HepG2 (cell line): ENCODE data around the gene JTB. TPM values are rescaled to one million over a fixed set of nuclear protein-coding genes. Genes with fewer than 3 reads are reported as not detected.

Experiments
- ELF1 ChIP-seq: sonication (generic); formaldehyde crosslinking; IDR thresholded peaks from 2 replicates; pipeline ENCODE4 v1.4.0; 2020; ENCODE audit warnings: missing genetic modification reagents
- HES4 ChIP-seq: sonication (generic); formaldehyde crosslinking; IDR thresholded peaks from 2 replicates; pipeline ENCODE4 v1.9.0; 2021; ENCODE audit warnings: mild to moderate bottlenecking, missing genetic modification reagents, borderline replicate concordance
- NAIF1 ChIP-seq: sonication (generic); formaldehyde crosslinking; IDR thresholded peaks from 2 replicates; pipeline ENCODE4 v1.5.0; 2020; ENCODE audit warnings: mild to moderate bottlenecking, missing genetic modification reagents, borderline replicate concordance
- NR2C2 ChIP-seq: sonication (generic); formaldehyde crosslinking; IDR thresholded peaks from 2 replicates; pipeline ENCODE4 v1.4.0; 2020; ENCODE audit warnings: missing genetic modification reagents, mild to moderate bottlenecking, moderate library complexity, borderline replicate concordance
- NR3C1 ChIP-seq: sonication (generic); formaldehyde crosslinking; IDR thresholded peaks from 2 replicates; pipeline ENCODE4 v1.4.0; 2020; ENCODE audit warnings: missing genetic modification reagents
- NRL ChIP-seq: sonication (generic); formaldehyde crosslinking; IDR thresholded peaks from 2 replicates; pipeline ENCODE4 v1.5.0; 2020; ENCODE audit warnings: missing genetic modification reagents, mild to moderate bottlenecking, moderate library complexity, borderline replicate concordance
- PHF20 ChIP-seq: sonication (generic); formaldehyde crosslinking; IDR thresholded peaks from 2 replicates; pipeline ENCODE4 v1.5.0; 2020; ENCODE audit warnings: mild to moderate bottlenecking, missing genetic modification reagents
- ZNF138 ChIP-seq: sonication (generic); formaldehyde crosslinking; IDR thresholded peaks from 2 replicates; pipeline ENCODE4 v1.5.0; 2020; ENCODE audit warnings: mild to moderate bottlenecking, low read depth, missing genetic modification reagents
- ZNF17 ChIP-seq: sonication (generic); formaldehyde crosslinking; IDR thresholded peaks from 2 replicates; pipeline ENCODE4 v1.5.0; 2020; ENCODE audit warnings: mild to moderate bottlenecking, missing genetic modification reagents
- ZNF224 ChIP-seq: sonication (generic); formaldehyde crosslinking; IDR thresholded peaks from 2 replicates; pipeline ENCODE4 v1.5.0; 2020; ENCODE audit warnings: mild to moderate bottlenecking, missing genetic modification reagents
- ZNF614 ChIP-seq: IDR thresholded peaks from 2 replicates; pipeline ENCODE4 v1.6.1; 2018; ENCODE audit warnings: missing biosample characterization, missing genetic modification reagents, inconsistent platforms, borderline replicate concordance
- ZNF619 ChIP-seq: sonication (generic); formaldehyde crosslinking; IDR thresholded peaks from 2 replicates; pipeline ENCODE4 v1.4.0; 2020; ENCODE audit warnings: mild to moderate bottlenecking, missing genetic modification reagents
- ZNF839 ChIP-seq: sonication (generic); formaldehyde crosslinking; IDR thresholded peaks from 2 replicates; pipeline ENCODE4 v1.4.0; 2020; ENCODE audit warnings: missing genetic modification reagents, mild to moderate bottlenecking, borderline replicate concordance
- polyA plus RNA-seq, 8 experiments: library from polyadenylated mRNA; depleted of rRNA in 3 of 8; stranded (reverse) in 7 of 8; unstranded in 1 of 8; fragments of >200 nt; fragmentation: Illumina TruSeq in 4 of 8; extraction: Trizol in 4 of 8; gene quantifications; 2 replicates each; pipeline versions ENCODE4 v1.2.1 to v1.2.3, GENCODE V29; 2011 to 2016; ENCODE audit warnings: low read depth in 4 of 8, missing spikeins in 1 of 8, mixed read lengths in 1 of 8; ENCODE audit not compliant: insufficient read depth in 1 of 8
- total RNA-seq, 5 experiments: library from RNA; depleted of rRNA; stranded (reverse); fragments of >200 nt; fragmentation: Illumina TruSeq; extraction: Trizol; gene quantifications; 2 replicates each; pipeline ENCODE4 v1.2.3, GENCODE V29; 2016; ENCODE audit warnings: low read depth in 1 of 5
- TF ChIP-seq, protein P1 (sequence below): sonication (generic); formaldehyde crosslinking; IDR thresholded peaks from 2 replicates; pipeline ENCODE4; 2020; ENCODE audit warnings: missing genetic modification reagents, mild to moderate bottlenecking, borderline replicate concordance
- TF ChIP-seq, protein P2 (sequence below): sonication (generic); formaldehyde crosslinking; IDR thresholded peaks from 2 replicates; pipeline ENCODE4 v1.9.0; 2021; ENCODE audit warnings: missing genetic modification reagents, borderline replicate concordance
- TF ChIP-seq, protein P3 (sequence below): sonication (generic); formaldehyde crosslinking; IDR thresholded peaks from 2 replicates; pipeline ENCODE4 v1.4.0; 2020; ENCODE audit warnings: missing genetic modification reagents
- TF ChIP-seq, protein P4 (sequence below): sonication (generic); formaldehyde crosslinking; IDR thresholded peaks from 2 replicates; pipeline ENCODE4 v1.5.0; 2020; ENCODE audit warnings: missing genetic modification reagents, mild to moderate bottlenecking, borderline replicate concordance
- TF ChIP-seq, protein P5 (sequence below): fragments of 450-650 bp; IDR thresholded peaks from 2 replicates; pipeline ENCODE4 v1.6.1; 2017; ENCODE audit warnings: mild to moderate bottlenecking

JTB gene
- total and polyA plus RNA-seq, 2 of the 13 experiments (the other 11 are each of a cell fraction or from before 2014, with no cell fraction given) = 96.7 to 99.2 TPM

DNA sequence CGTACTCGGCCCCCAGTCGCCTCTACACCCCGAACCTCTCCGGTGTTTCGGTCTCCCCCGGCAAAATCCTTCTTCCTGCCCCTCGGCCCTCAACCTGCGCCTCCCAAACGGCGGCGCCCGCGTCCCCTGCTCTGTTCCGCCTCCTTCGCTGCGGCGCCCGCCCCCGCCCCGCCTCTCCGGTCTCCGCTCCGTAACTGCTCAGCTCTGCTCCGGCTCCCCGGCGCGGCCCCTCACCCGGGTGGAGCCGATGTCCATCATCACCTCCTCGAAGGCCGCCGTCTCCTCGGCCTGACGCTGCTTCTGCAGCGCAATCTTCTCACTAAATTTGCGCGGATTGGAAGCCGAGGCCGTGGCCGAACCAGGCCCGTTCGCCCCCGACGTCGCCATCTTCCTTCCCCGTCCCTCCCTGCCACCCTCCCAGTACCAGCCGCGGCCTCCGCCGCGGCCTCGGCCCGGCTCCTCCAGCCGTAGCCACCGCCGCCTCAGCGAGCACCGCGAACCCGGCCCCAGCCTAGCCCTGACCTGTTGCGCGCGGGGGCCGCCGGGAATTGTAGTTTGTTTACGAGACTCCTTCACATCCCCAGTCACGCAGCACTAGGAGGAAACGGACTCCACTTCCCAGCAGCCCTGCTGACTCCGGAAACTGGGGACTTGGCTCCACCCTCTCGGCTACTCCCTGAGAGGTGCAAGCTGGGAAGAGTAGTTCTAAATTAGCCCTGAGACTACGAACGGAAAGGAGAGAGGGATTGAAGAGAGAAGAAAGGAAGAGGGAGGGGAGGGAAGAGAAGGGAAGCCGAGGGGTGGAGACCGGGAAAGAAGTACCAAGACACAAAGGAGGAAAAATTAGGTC is 19.1 kb downstream of the JTB start, which contains the start of gene CRTC2 (continued):
- TF ChIP-seq, protein P1, sequence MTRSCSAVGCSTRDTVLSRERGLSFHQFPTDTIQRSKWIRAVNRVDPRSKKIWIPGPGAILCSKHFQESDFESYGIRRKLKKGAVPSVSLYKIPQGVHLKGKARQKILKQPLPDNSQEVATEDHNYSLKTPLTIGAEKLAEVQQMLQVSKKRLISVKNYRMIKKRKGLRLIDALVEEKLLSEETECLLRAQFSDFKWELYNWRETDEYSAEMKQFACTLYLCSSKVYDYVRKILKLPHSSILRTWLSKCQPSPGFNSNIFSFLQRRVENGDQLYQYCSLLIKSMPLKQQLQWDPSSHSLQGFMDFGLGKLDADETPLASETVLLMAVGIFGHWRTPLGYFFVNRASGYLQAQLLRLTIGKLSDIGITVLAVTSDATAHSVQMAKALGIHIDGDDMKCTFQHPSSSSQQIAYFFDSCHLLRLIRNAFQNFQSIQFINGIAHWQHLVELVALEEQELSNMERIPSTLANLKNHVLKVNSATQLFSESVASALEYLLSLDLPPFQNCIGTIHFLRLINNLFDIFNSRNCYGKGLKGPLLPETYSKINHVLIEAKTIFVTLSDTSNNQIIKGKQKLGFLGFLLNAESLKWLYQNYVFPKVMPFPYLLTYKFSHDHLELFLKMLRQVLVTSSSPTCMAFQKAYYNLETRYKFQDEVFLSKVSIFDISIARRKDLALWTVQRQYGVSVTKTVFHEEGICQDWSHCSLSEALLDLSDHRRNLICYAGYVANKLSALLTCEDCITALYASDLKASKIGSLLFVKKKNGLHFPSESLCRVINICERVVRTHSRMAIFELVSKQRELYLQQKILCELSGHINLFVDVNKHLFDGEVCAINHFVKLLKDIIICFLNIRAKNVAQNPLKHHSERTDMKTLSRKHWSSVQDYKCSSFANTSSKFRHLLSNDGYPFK (CRISPR knock-in tag) = no peak
- TF ChIP-seq, protein P2, sequence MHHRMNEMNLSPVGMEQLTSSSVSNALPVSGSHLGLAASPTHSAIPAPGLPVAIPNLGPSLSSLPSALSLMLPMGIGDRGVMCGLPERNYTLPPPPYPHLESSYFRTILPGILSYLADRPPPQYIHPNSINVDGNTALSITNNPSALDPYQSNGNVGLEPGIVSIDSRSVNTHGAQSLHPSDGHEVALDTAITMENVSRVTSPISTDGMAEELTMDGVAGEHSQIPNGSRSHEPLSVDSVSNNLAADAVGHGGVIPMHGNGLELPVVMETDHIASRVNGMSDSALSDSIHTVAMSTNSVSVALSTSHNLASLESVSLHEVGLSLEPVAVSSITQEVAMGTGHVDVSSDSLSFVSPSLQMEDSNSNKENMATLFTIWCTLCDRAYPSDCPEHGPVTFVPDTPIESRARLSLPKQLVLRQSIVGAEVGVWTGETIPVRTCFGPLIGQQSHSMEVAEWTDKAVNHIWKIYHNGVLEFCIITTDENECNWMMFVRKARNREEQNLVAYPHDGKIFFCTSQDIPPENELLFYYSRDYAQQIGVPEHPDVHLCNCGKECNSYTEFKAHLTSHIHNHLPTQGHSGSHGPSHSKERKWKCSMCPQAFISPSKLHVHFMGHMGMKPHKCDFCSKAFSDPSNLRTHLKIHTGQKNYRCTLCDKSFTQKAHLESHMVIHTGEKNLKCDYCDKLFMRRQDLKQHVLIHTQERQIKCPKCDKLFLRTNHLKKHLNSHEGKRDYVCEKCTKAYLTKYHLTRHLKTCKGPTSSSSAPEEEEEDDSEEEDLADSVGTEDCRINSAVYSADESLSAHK (CRISPR knock-in tag) = no peak
- TF ChIP-seq ZNF839 (CRISPR knock-in tag) (no peak), ELF1 (peak; percentile 99), NAIF1 (CRISPR knock-in tag) (no peak), ZNF224 (CRISPR knock-in tag) (no peak), ZNF17 (CRISPR knock-in tag) (no peak), PHF20 (CRISPR knock-in tag) (peak; percentile 57), NR3C1 (CRISPR knock-in tag) (no peak), ZNF619 (no peak; the same call in 1 of the 2 replicates), NRL (peak; percentile 86; the same call in 1 of the 2 replicates), NR2C2 (CRISPR knock-in tag) (peak; percentile 98), HES4 (0 out of 2 replicates have a peak, but pooled peaks have one; percentile 72), ZNF614 (CRISPR knock-in tag) (0 out of 2 replicates have a peak, but pooled peaks have one; percentile 31), ZNF138 (CRISPR knock-in tag) (no peak)
- TF ChIP-seq, protein P3, sequence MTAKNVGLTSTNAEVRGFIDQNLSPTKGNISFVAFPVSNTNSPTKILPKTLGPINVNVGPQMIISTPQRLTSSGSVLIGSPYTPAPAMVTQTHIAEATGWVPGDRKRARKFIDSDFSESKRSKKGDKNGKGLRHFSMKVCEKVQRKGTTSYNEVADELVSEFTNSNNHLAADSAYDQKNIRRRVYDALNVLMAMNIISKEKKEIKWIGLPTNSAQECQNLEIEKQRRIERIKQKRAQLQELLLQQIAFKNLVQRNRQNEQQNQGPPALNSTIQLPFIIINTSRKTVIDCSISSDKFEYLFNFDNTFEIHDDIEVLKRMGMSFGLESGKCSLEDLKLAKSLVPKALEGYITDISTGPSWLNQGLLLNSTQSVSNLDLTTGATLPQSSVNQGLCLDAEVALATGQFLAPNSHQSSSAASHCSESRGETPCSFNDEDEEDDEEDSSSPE (CRISPR knock-in tag) = no peak
- TF ChIP-seq, protein P4, sequence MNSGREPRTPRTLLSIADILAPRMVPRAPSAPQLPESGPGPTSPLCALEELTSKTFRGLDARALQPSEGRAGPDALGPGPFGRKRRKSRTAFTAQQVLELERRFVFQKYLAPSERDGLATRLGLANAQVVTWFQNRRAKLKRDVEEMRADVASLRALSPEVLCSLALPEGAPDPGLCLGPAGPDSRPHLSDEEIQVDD (CRISPR knock-in tag) = 0 out of 2 replicates have a peak, but pooled peaks have one; percentile 46
- TF ChIP-seq, protein P5, sequence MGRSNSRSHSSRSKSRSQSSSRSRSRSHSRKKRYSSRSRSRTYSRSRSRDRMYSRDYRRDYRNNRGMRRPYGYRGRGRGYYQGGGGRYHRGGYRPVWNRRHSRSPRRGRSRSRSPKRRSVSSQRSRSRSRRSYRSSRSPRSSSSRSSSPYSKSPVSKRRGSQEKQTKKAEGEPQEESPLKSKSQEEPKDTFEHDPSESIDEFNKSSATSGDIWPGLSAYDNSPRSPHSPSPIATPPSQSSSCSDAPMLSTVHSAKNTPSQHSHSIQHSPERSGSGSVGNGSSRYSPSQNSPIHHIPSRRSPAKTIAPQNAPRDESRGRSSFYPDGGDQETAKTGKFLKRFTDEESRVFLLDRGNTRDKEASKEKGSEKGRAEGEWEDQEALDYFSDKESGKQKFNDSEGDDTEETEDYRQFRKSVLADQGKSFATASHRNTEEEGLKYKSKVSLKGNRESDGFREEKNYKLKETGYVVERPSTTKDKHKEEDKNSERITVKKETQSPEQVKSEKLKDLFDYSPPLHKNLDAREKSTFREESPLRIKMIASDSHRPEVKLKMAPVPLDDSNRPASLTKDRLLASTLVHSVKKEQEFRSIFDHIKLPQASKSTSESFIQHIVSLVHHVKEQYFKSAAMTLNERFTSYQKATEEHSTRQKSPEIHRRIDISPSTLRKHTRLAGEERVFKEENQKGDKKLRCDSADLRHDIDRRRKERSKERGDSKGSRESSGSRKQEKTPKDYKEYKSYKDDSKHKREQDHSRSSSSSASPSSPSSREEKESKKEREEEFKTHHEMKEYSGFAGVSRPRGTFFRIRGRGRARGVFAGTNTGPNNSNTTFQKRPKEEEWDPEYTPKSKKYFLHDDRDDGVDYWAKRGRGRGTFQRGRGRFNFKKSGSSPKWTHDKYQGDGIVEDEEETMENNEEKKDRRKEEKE = no peak
